NB4 (cell line): ENCODE data around the gene PLA2G7.

ENCODE experiments used
- DNase-seq: peaks from one replicate; pipeline ENCODE4 v3.0.0; 2010; ENCODE audit warnings: low read depth
- H3K4me3 ChIP-seq: one replicate; pipeline ENCODE4 v1.5.1; 2011; ENCODE audit warnings: mild to moderate bottlenecking, low read depth, low read length, moderate library complexity
- CTCF ChIP-seq: IDR thresholded peaks from one replicate; pipeline ENCODE4 v1.5.1; 2012; ENCODE audit warnings: low read depth, low read length
- MAX ChIP-seq: IDR thresholded peaks from 2 replicates; pipeline ENCODE4 v1.6.1; 2011; ENCODE audit warnings: low read depth, low read length
- MYC ChIP-seq: IDR thresholded peaks from 2 replicates; pipeline ENCODE4 v1.6.1; 2011; ENCODE audit warnings: low read depth, low read length
- POLR2A ChIP-seq: IDR thresholded peaks from 2 replicates; pipeline ENCODE4 v1.6.1; 2011; ENCODE audit warnings: mild to moderate bottlenecking; ENCODE audit not compliant: insufficient read length; ENCODE audit errors: extremely low read depth

The PLA2G7 gene

GRCh38 chr6:46690911-46691451, 44.2 kb downstream of the PLA2G7 start:
- TF ChIP-seq POLR2A (no peak), MYC (no peak), MAX (no peak), CTCF (no peak)
- no peak overlapping the region for H3K4me3 ChIP-seq
- no peak for DNase-seq

- DNase-seq, result no peak
- no peak overlapping the region for H3K4me3 ChIP-seq
- TF ChIP-seq CTCF, result no peak
- TF ChIP-seq POLR2A, result no peak
- TF ChIP-seq MAX, result no peak
- TF ChIP-seq MYC, result no peak
Observed at GRCh38 chr6:46690141-46690755, 44.9 kb downstream of the PLA2G7 start.

- TF ChIP-seq POLR2A (no peak), CTCF (no peak), MAX (no peak), MYC (no peak)
- H3K4me3 ChIP-seq, result no peak overlapping the region
- DNase-seq, result no peak
Observed at GRCh38 chr6:46689657-46690056, 45.5 kb downstream of the PLA2G7 start.

- H3K4me3 ChIP-seq, result no peak overlapping the region
- DNase-seq, result no peak
- no peak for TF ChIP-seq MYC
- no peak for TF ChIP-seq MAX
- TF ChIP-seq CTCF, result no peak
- no peak for TF ChIP-seq POLR2A
Observed at GRCh38 chr6:46688966-46689335, 46.2 kb downstream of the PLA2G7 start.

GRCh38 chr6:46688117-46688965, 46.8 kb downstream of the PLA2G7 start:
- DNase-seq, result no peak
- no peak overlapping the region for H3K4me3 ChIP-seq
- no peak for TF ChIP-seq MYC

- TF ChIP-seq CTCF, result no peak
- no peak for TF ChIP-seq MYC
- no peak for TF ChIP-seq MAX
- TF ChIP-seq POLR2A, result no peak
- DNase-seq, result no peak
- no peak within 1 kb of the TSS for H3K4me3 ChIP-seq
Observed at GRCh38 chr6:46687619-46688097, 47.5 kb downstream of the PLA2G7 start, which contains the start of gene TDRD6. TDRD6 (plus strand) TSS chr6:46687885; CDS start chr6:46688129, 244 bp downstream.
